ENCODE results near the gene FXYD5.
"Not testable (repeated sequence)": the region's sequence is repeated elsewhere in the genome, so short reads cannot be mapped to it uniquely, and the experiment has no call there.

The FXYD5 gene

GRCh38 chr19:35171730-35172129 lies 17.2 kb downstream of the FXYD5 start:
- DNase-seq (ENCODE audit: insufficient read length, low spot score) (no peak), FAIRE-seq (no peak)

GRCh38 chr19:35174226-35174625 lies 19.7 kb downstream of the FXYD5 start:
- FAIRE-seq, result no peak
- no peak for DNase-seq (ENCODE audit: insufficient read length, low spot score)

GRCh38 chr19:35176181-35176570 lies 21.6 kb downstream of the FXYD5 start:
- DNase-seq (ENCODE audit: insufficient read length, low spot score) (no peak), FAIRE-seq (no peak)

GRCh38 chr19:35177377-35178274 lies 23.1 kb downstream of the FXYD5 start:
- FAIRE-seq (no peak), DNase-seq (ENCODE audit: insufficient read length, low spot score) (no peak)

GRCh38 chr19:35178701-35179100 lies 24.2 kb downstream of the FXYD5 start:
- DNase-seq (ENCODE audit: insufficient read length, low spot score), result no peak
- no peak for FAIRE-seq

GRCh38 chr19:35179830-35180229 lies 25.3 kb downstream of the FXYD5 start:
- DNase-seq (ENCODE audit: insufficient read length, low spot score) (no peak), FAIRE-seq (no peak)

- no peak for DNase-seq (ENCODE audit: insufficient read length, low spot score)
- no peak for FAIRE-seq
These were observed 26.9 kb downstream of the FXYD5 start for GRCh38 chr19:35181387-35181786.

GRCh38 chr19:35184267-35184666 lies 29.7 kb downstream of the FXYD5 start:
- FAIRE-seq, result no peak

GRCh38 chr19:35184884-35185283 lies 30.3 kb downstream of the FXYD5 start:
- DNase-seq (ENCODE audit: insufficient read length, low spot score) (no peak), FAIRE-seq (no peak)

More at GRCh38 chr19:35184267-35184666, 29.7 kb downstream of the FXYD5 start:
- no peak for DNase-seq (ENCODE audit: insufficient read length, low spot score)

GRCh38 chr19:35194012-35194984 lies 39.8 kb downstream of the FXYD5 start:
- no peak for DNase-seq (ENCODE audit: insufficient read length, low spot score)
- FAIRE-seq, result no peak

- no peak for DNase-seq (ENCODE audit: insufficient read length, low spot score)
- peak; percentile 70 for FAIRE-seq
These were observed 41.3 kb downstream of the FXYD5 start for GRCh38 chr19:35195830-35196229.

- not testable (repeated sequence) for FAIRE-seq
These were observed 42.3 kb downstream of the FXYD5 start for GRCh38 chr19:35196861-35197260.

GRCh38 chr19:35199481-35199880 lies 44.9 kb downstream of the FXYD5 start:
- no peak for FAIRE-seq
- no peak for DNase-seq (ENCODE audit: insufficient read length, low spot score)

More at GRCh38 chr19:35196861-35197260, 42.3 kb downstream of the FXYD5 start:
- DNase-seq (ENCODE audit: insufficient read length, low spot score), result not testable (repeated sequence)

GRCh38 chr19:35202722-35203688 lies 48.5 kb downstream of the FXYD5 start:
- DNase-seq (ENCODE audit: insufficient read length, low spot score), result no peak
- no peak for FAIRE-seq

GRCh38 chr19:35204799-35205732 lies 50.5 kb downstream of the FXYD5 start:
- peak; percentile 98 for FAIRE-seq

GRCh38 chr19:35205733-35206323 lies 51.3 kb downstream of the FXYD5 start:
- DNase-seq (ENCODE audit: insufficient read length, low spot score), result no peak
- peak; percentile 48 for FAIRE-seq

More at GRCh38 chr19:35204799-35205732, 50.5 kb downstream of the FXYD5 start:
- peak; percentile 54 for DNase-seq (ENCODE audit: insufficient read length, low spot score)

GRCh38 chr19:35206379-35206778 lies 51.8 kb downstream of the FXYD5 start:
- FAIRE-seq (peak; percentile 90), DNase-seq (ENCODE audit: insufficient read length, low spot score) (no peak)

GRCh38 chr19:35206855-35207254 lies 52.3 kb downstream of the FXYD5 start:
- DNase-seq (ENCODE audit: insufficient read length, low spot score) (no peak), FAIRE-seq (no peak)
